Activated CD4-positive, alpha-beta T cell treated with anti-CD3 and anti-CD28 coated beads, Interleukin-2, amount 10 ng/mL, durations not matched to agents 24 days and 14 days (primary cell): ENCODE data around the gene ITM2B. TPM values are rescaled to one million over a fixed set of nuclear protein-coding genes. Genes with fewer than 3 reads are reported as not detected.
A peak's percentile ranks its signal among the peaks of the same experiment; 100 is the strongest.
"Not testable (repeated sequence)": the region's sequence is repeated elsewhere in the genome, so short reads cannot be mapped to it uniquely, and the experiment has no call there.

Source experiments
- DNase-seq: peaks from one replicate; pipeline ENCODE4 v3.0.0; 2022
- H3K27ac Mint-ChIP-seq: one replicate; pipeline ENCODE4 v1.8.0; 2022; ENCODE audit warnings: mild to moderate bottlenecking, mixed read lengths
- H3K27me3 Mint-ChIP-seq: one replicate; pipeline ENCODE4 v1.8.0; 2022; ENCODE audit warnings: mixed read lengths
- H3K36me3 Mint-ChIP-seq: one replicate; pipeline ENCODE4 v1.8.0; 2022; ENCODE audit warnings: low read depth, mild to moderate bottlenecking, mixed read lengths
- H3K4me1 Mint-ChIP-seq: one replicate; pipeline ENCODE4 v1.8.0; 2021; ENCODE audit warnings: mixed read lengths
- H3K4me3 Mint-ChIP-seq: one replicate; pipeline ENCODE4 v1.8.0; 2022; ENCODE audit warnings: mild to moderate bottlenecking, moderate library complexity, mixed read lengths
- H3K9me3 Mint-ChIP-seq: one replicate; pipeline ENCODE4 v1.8.0; 2021; ENCODE audit warnings: mixed read lengths
- intact Hi-C: fragments of 100-400 bp; cut with micrococcal nuclease; formaldehyde crosslinking; loops from one replicate; pipeline ENCODE4 v1.15.1; 2023
- total RNA-seq: library from RNA; stranded (reverse); gene quantifications from 2 replicates; pipeline ENCODE4 v1.2.3, GENCODE V29; 2022

ITM2B gene
- total RNA-seq, 1 donor from 2014 or later, result 51.7 TPM

DNA sequence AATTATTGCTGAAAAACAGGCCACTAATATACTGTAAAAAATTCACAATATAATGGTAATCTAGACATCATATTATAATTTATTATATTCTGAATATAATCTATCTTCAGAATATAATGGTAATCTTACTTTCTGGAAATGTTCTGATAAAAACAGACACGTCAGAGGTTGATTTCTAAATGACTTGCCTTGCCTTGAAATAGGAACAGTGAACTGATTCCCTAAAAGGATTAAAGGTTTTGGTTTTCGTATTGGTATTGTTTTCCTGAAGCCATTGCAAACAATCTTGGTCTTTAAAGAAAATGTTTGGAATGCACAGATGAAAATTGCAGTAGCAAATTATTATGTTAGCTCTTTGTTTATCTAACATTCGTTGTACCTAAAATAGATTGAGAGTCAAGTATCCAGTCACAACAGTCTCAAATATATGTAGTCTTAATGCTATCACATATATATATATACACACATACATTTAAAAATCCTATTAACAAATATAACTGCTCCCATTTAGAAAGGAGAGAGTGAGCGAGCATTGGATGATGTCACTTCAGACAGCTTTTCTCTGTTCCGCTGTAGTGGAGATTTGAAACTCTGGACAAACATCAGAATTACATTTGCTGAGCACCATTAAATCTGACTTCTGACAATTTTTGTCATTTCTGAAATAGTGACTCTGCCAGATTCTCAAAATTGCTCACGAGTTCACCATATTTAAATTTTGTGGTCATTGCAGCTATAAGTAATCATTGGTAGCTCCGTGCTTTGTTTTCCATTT is 1.7 kb downstream of the ITM2B start:
- intact Hi-C loops, result loop anchor here (1.0 to 10.0 kb wide), 5 partner anchors 13 to 348 kb away; partner anchors contain the start of gene NUDT15
- H3K27me3 Mint-ChIP-seq, result peaks cover 16% of the 10 kb centered on the region
- peaks cover 21% of the 10 kb centered on the region for H3K36me3 Mint-ChIP-seq
- H3K27ac Mint-ChIP-seq, result peak overlapping the region; percentile 55
- H3K9me3 Mint-ChIP-seq, result no peaks in the 10 kb centered on the region
- H3K4me1 Mint-ChIP-seq, result peaks cover 35% of the 10 kb centered on the region
- peak; percentile 21 for DNase-seq
- H3K4me3 Mint-ChIP-seq, result peak overlapping the region; percentile 91

DNA sequence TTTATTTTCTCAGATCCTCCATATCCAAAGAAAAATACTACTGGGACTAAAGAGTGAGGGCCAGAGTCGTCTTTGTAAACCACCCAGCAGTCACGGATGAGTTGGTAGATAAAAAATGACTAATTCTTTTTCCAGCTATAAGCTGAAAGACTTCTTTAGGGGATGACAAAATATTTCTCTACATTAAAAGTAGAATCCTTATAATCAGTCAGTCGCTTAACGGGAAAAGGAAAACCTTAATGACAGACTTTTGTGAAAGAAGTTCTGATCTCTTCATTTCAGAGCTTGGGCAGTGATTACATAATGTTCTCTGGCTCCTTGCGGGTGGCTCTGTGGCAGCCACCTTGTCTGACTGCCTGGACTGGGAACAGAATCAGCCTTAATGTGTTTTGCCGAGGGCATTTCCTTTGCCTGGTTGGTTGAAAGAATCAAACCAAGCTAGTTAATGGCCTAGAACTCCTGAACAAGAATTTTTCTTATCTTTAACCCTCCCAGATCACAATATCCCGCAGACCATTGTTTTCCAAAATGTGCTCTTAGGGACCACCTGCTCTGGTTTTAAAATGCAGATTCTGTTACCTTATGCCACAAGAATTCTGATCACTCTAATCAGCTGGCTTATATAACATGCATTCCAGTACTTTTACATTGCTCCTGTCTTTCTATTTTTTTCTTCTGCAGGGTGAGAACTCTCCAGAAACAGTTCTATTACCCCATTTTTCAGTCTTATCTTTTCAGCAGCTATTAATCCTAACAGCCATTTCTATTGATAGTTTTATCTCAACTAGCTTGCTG is 2.5 kb downstream of the ITM2B start:
- intact Hi-C loops, result loop anchor here (1.0 to 10.0 kb wide), 4 partner anchors 14 to 347 kb away; no protein-coding TSS in a partner anchor
- Mint-ChIP-seq H3K4me1 (peaks cover 35% of the 10 kb centered on the region), H3K9me3 (no peaks in the 10 kb centered on the region)

DNA sequence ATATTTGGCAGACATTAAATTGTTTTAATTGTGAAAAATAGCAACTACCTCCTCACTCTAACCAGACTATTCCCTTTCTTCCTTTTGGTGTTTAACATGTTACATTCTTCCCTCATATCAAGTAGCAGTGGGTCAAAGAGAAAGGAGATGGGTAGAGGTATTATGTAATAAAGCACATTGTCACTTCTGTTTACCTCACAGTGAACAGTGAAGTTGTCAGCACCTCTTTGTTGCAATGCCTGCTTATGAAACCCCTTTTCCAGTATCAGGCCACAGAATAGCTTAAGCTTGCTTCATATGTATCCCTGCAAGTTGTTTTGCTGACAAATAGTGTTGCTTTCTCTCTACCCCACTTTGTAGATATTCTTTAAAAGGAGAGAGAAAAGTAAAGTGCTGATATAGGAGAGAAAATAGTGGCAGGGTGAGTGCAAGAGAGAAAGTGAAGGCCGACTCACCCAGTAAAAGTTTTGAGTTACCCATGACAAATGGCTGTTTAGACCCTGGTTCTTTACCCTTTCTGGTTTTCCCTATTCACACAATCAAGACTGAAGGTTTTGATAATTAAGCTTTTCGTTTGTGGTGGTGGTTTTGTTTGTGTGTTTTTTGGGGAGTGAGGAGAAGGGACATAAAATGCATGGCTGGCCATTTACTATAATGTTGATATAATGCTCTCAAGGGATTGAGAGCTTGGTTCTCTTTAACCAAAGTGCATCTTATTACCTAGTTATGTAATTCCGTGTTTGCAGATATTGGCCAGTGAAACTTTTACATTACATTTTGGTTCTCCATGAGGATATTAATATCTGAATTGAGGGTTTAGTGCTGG is 3.7 kb downstream of the ITM2B start:
- Mint-ChIP-seq H3K9me3 (no peaks in the 10 kb centered on the region), H3K4me3 (peak overlapping the region; percentile 21), H3K36me3 (peaks cover 30% of the 10 kb centered on the region), H3K4me1 (peaks cover 39% of the 10 kb centered on the region), H3K27me3 (peaks cover 5% of the 10 kb centered on the region), H3K27ac (no peak overlapping the region)
- intact Hi-C loops, result loop anchor here (5.0 to 10.0 kb wide), 2 partner anchors 268 to 346 kb away; no protein-coding TSS in a partner anchor
- no peak for DNase-seq

More for the DNA sequence above, 2.5 kb downstream of the ITM2B start:
- peaks cover 13% of the 10 kb centered on the region for H3K27me3 Mint-ChIP-seq
- peak overlapping the region; percentile 55 for H3K27ac Mint-ChIP-seq
- DNase-seq, result peak; percentile 41
- H3K4me3 Mint-ChIP-seq, result peak overlapping the region; percentile 61
- H3K36me3 Mint-ChIP-seq, result peaks cover 23% of the 10 kb centered on the region

DNA sequence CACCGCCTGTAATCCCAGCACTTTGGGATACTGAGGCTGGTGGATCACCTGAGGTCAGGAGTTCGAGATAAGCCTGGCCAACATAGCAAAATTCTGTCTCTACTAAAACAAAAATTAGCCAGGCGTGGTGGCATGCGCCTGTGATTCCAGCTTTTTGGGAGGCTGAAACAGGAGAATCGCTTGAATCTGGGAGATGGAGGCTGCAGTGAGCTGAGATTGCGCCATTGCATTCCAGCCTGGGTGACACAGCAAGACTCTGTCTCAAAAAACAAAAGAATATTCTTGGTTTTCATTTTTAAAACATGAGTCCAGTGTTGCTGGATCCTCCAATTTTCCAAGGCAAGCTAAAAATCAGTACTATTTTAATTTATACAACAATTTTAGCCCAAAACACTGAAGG is 6.4 kb downstream of the ITM2B start:
- Mint-ChIP-seq H3K4me1 (peaks cover 39% of the 10 kb centered on the region), H3K36me3 (peaks cover 34% of the 10 kb centered on the region)
- H3K4me3 Mint-ChIP-seq, H3K27me3 Mint-ChIP-seq, DNase-seq, H3K27ac Mint-ChIP-seq, H3K9me3 Mint-ChIP-seq: not testable (repeated sequence)
- intact Hi-C loops, result loop anchor here (5.0 to 10.0 kb wide), 2 partner anchors 265 to 343 kb away; no protein-coding TSS in a partner anchor

DNA sequence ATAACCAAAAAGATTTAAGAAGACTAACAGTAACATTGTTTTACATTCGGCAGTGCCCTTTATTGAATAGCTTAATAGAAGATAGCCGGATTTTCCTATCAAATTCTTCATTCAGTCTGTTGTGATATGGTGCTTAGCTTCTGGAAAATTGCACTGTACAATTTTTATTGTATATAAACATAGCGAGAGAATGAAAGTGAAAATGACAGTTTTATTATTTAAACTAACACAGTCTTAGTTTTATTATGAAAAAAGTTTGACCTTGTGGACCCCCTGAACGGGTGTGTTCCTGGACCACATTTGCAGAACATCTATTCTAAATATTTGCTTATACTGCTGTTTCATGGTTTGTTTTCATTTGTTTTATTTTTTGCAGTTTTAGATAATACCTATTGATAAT is 8.6 kb downstream of the ITM2B start:
- H3K27ac Mint-ChIP-seq, result no peak overlapping the region
- intact Hi-C loops, result no loop called here

DNA sequence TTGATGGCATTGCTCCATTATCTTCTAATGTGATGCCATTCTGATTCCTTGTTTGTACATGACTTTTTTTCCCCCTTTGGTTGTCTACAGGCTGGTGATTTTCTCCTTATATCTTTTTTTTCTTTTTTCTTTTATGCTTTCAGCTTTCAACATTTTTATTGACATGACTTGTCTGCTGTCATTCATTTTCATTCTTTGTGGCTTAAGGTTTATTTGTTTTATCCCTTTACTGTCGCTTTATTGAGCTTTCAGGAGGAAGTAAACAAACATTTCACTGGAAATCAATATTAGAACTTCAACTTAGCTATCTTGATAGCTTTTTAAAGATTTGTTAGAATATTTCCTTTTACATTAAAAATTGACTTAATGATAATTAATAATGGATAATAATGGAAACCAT is 9.7 kb downstream of the ITM2B start:
- Mint-ChIP-seq H3K36me3 (peaks cover 21% of the 10 kb centered on the region), H3K27ac (no peak overlapping the region), H3K9me3 (no peaks in the 10 kb centered on the region), H3K4me3 (no peak overlapping the region), H3K27me3 (no peaks in the 10 kb centered on the region), H3K4me1 (peaks cover 15% of the 10 kb centered on the region)
- no peak for DNase-seq
- intact Hi-C loops, result no loop called here

More for the DNA sequence above, 8.6 kb downstream of the ITM2B start:
- H3K27me3 Mint-ChIP-seq, result no peaks in the 10 kb centered on the region
- peaks cover 25% of the 10 kb centered on the region for H3K36me3 Mint-ChIP-seq
- no peaks in the 10 kb centered on the region for H3K9me3 Mint-ChIP-seq
- H3K4me3 Mint-ChIP-seq, result no peak overlapping the region
- peaks cover 23% of the 10 kb centered on the region for H3K4me1 Mint-ChIP-seq
- no peak for DNase-seq

DNA sequence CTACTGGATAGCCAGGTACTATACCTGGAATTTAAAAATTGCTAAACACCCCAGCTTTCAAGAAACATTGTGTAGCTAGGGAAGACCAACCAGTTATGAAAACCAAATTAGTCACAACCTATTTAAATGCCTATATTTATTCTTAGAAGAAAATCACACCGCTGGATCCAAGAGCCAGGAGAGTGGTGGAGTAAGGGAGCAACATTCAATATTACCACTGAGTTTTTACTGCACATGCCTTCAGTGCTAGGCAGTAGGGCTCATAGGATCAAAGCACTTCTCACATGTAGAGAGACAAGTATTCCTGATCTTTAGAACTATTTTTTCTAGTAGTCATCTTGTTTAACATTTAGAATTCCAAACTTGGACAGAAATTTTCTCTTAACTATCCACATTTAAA is 11.2 kb downstream of the ITM2B start:
- DNase-seq, result peak; percentile 21
- Mint-ChIP-seq H3K4me1 (peaks cover 20% of the 10 kb centered on the region), H3K27ac (no peak overlapping the region), H3K27me3 (no peaks in the 10 kb centered on the region), H3K9me3 (no peaks in the 10 kb centered on the region), H3K4me3 (no peak overlapping the region), H3K36me3 (peaks cover 23% of the 10 kb centered on the region)
- intact Hi-C loops, result no loop called here

DNA sequence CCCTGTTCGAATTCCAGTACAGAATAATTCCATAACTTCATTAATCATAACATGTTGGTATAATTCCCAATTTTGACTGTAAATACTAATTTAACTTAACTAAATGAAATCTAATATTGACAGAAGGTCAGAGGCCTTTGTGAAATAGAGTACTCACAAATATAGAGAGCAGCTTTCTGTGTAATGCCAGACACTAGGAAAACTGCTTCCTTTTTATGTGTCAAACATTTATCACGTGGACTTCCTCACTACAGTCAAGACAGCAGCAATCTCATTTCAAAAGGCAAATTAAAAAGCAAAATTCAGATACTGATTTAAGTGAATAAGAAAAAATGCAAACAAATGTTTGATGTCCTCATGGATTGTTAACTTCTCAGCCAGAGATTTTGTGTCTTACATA is 13.1 kb downstream of the ITM2B start:
- H3K27ac Mint-ChIP-seq, result no peak overlapping the region
- no peak overlapping the region for H3K4me3 Mint-ChIP-seq
- peaks cover 17% of the 10 kb centered on the region for H3K36me3 Mint-ChIP-seq
- H3K4me1 Mint-ChIP-seq, result peaks cover 16% of the 10 kb centered on the region
- no peak for DNase-seq
- no peaks in the 10 kb centered on the region for H3K9me3 Mint-ChIP-seq
- intact Hi-C loops, result no loop called here
- H3K27me3 Mint-ChIP-seq, result no peaks in the 10 kb centered on the region

DNA sequence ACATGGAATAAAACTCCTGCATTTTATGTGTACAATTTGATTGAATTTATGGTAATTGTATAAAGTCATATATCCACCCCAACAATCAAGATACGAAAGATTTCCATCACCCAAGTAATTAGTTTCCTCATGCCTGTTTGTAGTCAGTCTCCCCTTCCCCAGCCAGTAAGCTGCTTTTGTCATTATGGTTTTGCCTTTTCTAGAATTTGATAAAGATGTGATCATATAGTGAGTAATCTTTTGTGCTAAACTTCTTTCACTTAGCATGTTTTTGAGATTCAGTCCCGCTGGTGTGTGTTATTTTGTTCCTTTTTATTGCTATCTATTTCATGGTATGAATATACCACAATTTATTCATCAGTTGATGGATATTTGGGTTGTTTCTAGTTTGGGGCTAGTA is 16.0 kb downstream of the ITM2B start:
- Mint-ChIP-seq H3K9me3 (no peaks in the 10 kb centered on the region), H3K27ac (no peak overlapping the region), H3K4me3 (no peak overlapping the region), H3K36me3 (peaks cover 15% of the 10 kb centered on the region), H3K27me3 (no peaks in the 10 kb centered on the region), H3K4me1 (peaks cover 12% of the 10 kb centered on the region)
- peak; percentile 23 for DNase-seq
- intact Hi-C loops, result no loop called here

DNA sequence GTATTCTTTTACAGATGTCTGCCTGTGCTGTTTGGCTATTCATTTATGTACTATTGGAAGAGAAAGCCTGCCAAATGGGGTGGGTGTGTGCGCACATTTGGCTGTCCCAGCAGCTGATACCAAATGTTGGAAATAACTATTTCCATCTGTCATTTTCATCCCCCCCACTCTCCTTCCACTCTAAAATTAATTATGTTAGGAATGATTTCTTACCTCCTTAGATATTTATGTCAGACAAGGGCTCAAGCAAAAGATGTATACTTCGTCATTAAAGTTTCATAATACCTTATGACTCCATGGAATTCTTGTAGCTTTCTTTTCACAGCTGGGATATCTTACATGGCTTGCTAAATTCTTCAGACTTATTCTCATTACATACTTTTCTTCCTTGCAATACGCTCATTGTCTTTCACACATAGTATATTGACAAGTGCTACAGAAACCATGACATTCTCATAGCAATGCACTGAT is 18.6 kb downstream of the ITM2B start:
- Mint-ChIP-seq H3K4me1 (peaks cover 9% of the 10 kb centered on the region), H3K27ac (no peak overlapping the region), H3K36me3 (peaks cover 25% of the 10 kb centered on the region), H3K27me3 (no peaks in the 10 kb centered on the region), H3K9me3 (no peaks in the 10 kb centered on the region), H3K4me3 (no peak overlapping the region)
- DNase-seq, result no peak
- intact Hi-C loops, result no loop called here

DNA sequence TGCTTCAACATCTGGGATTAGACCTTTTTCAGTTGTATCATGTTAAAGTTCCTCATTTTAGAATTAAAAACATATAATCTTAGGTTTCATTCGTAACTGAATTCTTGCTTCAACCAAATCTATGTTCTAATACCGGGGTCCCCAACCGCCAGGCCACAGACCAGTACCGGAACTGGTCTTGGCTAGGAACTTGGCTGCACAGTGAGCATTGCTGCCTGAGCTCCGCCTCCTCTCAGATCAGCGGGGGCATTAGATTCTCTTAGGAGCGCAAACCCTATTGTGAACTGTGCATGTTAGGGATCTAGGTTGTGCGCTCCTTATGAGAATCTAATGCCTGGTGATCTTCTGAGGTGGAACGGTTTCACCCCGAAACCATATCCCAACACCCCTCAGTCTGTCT is 19.2 kb downstream of the ITM2B start:
- H3K36me3 Mint-ChIP-seq, result peaks cover 27% of the 10 kb centered on the region
- intact Hi-C loops, result no loop called here
- no peak overlapping the region for H3K4me3 Mint-ChIP-seq
- peak; percentile 43 for DNase-seq
- no peak overlapping the region for H3K27ac Mint-ChIP-seq
- no peaks in the 10 kb centered on the region for H3K9me3 Mint-ChIP-seq
- H3K27me3 Mint-ChIP-seq, result no peaks in the 10 kb centered on the region
- H3K4me1 Mint-ChIP-seq, result peaks cover 9% of the 10 kb centered on the region

DNA sequence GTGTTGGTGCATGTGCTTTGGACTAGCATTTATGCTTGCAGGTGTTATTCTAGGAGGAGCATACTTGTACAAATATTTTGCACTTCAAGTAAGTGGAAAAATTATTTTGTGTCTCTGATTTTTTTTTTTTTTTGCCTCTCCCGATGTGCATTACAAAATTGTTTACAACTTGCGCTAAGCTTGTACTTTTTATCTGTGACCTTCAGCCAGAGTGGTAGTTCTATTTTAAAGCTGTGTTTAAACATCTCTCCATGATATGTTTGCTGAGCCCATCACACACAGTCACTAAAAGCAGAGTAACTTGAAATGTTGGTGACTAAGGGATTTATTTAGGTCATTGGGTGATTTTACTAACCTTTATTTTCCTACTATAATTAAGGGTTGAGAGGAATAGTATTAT is 20.8 kb downstream of the ITM2B start:
- peak; percentile 10 for DNase-seq
- intact Hi-C loops, result no loop called here
- H3K9me3 Mint-ChIP-seq, result no peaks in the 10 kb centered on the region
- H3K4me3 Mint-ChIP-seq, result no peak overlapping the region
- H3K36me3 Mint-ChIP-seq, result peaks cover 39% of the 10 kb centered on the region
- no peak overlapping the region for H3K27ac Mint-ChIP-seq
- H3K4me1 Mint-ChIP-seq, result peaks cover 6% of the 10 kb centered on the region
- no peaks in the 10 kb centered on the region for H3K27me3 Mint-ChIP-seq

DNA sequence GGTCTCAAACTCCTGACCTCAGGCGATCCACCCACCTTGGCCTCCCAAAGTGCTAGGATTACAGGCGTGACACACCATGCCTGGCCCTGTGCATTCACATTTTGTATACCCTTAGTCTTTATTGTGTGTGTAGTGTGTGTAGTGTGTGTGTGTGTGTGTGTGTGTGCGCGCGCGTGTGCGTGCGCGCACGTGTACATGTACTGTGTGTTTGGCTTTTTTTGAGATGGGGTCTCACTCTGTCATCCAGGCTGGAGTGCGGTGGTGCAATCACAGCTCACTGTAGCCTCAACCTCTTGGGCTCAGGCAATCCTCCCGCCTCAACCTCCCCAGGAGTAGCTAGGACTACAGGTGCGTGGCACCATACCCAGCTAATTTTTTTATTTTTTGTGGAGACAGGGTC is 22.1 kb downstream of the ITM2B start:
- no peak overlapping the region for H3K4me3 Mint-ChIP-seq
- H3K36me3 Mint-ChIP-seq, result peaks cover 47% of the 10 kb centered on the region
- DNase-seq, result peak; percentile 32
- intact Hi-C loops, result no loop called here
- peaks cover 4% of the 10 kb centered on the region for H3K4me1 Mint-ChIP-seq
- no peak overlapping the region for H3K27ac Mint-ChIP-seq
- no peaks in the 10 kb centered on the region for H3K9me3 Mint-ChIP-seq
- no peaks in the 10 kb centered on the region for H3K27me3 Mint-ChIP-seq
